B cell (primary cell): ENCODE results near the gene KHNYN.

Experiments used
- CTCF ChIP-seq: fragments of 200-600 bp; IDR thresholded peaks from one replicate; pipeline ENCODE4 v1.8.0; 2022; ENCODE audit warnings: antibody characterized with exemption, mild to moderate bottlenecking
- EZH2 ChIP-seq: IDR thresholded peaks from 2 replicates; pipeline ENCODE4 v1.6.1; 2012; ENCODE audit warnings: borderline replicate concordance, low read depth, mild to moderate bottlenecking, moderate library complexity, low read length; ENCODE audit not compliant: insufficient read depth, poor library complexity, severe bottlenecking

GRCh38 chr14:24388474-24389179 is 41.1 kb upstream of the KHNYN start:
- TF ChIP-seq CTCF (no peak), EZH2 (no peak)
